Forelimb muscle (tissue), 1 donor: ENCODE data around the gene ERAP2. TPM values are rescaled to one million over a fixed set of nuclear protein-coding genes. Genes with fewer than 3 reads are reported as not detected.
"Not testable (repeated sequence)": the region's sequence is repeated elsewhere in the genome, so short reads cannot be mapped to it uniquely, and the experiment has no call there.

Experiments used
- DNase-seq: peaks from one replicate; pipeline ENCODE4 v3.0.0-alpha.2; 2013; ENCODE audit warnings: low read depth
- polyA plus RNA-seq: library from polyadenylated mRNA; unstranded; fragments of 120-200 nt; gene quantifications from one replicate; pipeline ENCODE4 v1.2.1, GENCODE V29; 2013; ENCODE audit not compliant: insufficient read length

The ERAP2 gene
- polyA plus RNA-seq, 1 donor, result 7.9 TPM

DNA sequence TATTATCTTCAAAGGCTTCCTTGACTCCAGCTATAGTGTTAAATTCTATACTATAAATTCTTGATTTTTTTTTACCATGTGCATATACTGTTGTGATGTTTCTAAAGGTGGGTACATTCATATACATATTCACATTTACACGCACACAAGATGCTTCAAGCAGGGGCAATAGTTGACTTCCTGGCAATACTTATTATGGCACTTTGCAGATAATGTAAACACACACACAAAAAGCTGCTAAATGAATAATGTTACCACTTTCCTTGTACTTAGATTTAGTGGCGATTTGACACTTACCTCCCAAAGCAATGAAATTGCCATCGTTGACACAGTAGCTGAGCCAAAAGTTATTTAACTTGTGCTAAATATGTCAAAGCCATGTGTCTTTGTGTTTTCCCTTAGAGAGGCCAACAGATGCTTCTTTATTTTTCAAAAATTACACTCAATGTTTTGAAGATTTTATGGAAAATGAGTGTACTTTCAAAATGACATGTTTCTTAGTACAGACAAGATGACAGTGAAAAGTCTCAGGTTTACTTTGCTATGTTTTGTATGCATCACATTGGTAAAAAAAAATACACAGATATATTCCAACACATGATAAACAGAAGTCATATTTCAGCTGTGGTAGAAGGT lies 12.2 kb upstream of the ERAP2 start:
- no peak for DNase-seq

- no peak for DNase-seq
These were observed 11.3 kb upstream of the ERAP2 start for GRCh38 chr5:96864922-96865530.

- DNase-seq, result no peak
These were observed 7.5 kb upstream of the ERAP2 start for GRCh38 chr5:96868603-96869371.

DNA sequence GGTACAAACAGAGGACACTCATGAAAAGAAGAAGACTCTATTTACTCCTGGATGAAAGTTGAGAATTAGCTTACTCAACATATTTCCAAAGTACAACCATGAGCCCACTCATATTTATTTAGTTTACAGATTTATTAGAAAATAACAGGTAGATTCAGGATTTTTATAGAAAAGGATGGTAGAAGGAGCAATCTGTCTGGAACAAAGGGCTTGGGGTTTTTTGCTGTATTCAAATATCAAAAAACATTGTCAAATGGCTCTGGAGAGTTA lies 7.0 kb upstream of the ERAP2 start:
- no peak for DNase-seq

DNA sequence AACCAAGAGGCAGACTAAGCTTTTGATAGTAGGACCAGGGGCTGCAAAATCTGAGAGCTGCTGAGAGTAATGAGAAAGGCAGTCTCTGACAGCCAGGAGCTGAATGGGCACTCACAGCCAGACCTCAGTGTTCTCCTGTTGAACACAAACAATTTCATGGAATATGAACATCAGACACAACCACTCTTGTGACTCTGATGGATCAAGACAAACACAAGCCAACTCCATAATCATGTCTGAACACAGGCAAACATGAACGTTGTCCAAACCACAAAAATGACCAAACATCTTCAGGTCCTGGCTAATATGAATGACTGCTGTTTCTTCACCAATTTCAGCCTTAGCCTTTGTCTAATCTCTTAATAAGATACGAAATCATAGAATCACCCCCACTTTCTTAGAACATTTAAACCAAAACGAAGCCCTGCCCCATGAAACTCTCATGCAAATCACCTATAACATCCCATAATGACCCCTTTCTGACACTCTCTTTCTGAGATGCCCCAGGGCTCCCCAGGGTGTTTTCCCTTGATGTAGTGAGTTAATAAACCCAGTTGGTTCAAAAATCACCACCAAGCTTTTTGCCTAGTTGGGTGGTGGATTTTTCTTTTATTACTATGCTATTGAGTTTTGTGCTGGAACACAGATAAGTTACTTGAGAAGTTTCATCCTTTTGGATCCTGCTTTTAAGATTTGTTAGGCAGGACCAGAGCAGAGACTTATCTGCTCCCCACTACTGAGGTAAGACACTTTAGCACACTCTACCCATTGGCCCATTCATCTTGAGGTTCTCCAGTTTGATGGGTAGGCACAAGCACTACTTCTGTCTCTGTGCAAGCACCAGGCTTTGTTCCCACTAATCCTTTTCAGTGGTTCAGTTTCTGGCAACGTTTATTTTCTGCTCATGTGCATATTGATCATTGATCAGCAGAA lies 5.9 kb upstream of the ERAP2 start:
- no peak for DNase-seq

DNA sequence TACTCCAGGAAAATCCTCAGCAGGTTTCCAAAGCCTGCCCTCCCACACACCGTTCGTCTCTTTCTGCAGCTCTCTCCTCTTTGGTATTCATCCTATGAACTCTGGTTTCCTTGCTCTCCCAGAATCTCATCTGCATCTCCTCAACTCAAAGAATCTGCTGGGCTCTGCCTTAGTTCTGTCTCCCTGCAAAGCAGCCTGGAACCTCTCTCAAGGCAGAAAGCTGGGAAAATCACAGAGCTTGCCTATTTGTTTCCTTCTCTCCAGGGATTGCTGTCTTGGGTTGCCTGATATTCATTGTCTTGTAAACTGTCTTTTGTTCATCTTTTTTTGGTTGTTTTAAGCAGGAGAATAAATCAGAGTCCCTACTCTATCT lies 5.3 kb upstream of the ERAP2 start:
- DNase-seq, result no peak

DNA sequence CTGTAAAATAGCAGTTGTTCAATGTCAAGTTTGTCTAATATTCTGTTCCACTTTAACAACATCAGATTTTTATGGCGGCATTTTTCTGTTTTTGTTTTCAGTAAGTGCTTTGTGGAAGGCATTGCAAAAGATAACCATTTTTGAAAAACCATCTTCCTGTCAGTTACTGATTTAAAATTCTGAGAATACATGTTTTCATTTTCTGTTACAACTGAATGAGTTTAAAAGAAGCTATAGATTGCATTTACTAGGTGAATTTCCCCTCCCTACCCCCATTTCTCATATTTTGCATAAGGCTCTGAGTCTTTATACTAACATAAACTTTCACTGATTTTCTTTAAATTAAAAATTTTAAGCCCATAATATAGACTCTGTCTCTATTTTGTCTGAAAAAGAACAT lies 4.6 kb upstream of the ERAP2 start:
- DNase-seq, result no peak

- DNase-seq, result no peak
These were observed 2.9 kb upstream of the ERAP2 start for GRCh38 chr5:96873449-96873848.

- no peak for DNase-seq
These were observed 1.7 kb upstream of the ERAP2 start for GRCh38 chr5:96874631-96875030.

DNA sequence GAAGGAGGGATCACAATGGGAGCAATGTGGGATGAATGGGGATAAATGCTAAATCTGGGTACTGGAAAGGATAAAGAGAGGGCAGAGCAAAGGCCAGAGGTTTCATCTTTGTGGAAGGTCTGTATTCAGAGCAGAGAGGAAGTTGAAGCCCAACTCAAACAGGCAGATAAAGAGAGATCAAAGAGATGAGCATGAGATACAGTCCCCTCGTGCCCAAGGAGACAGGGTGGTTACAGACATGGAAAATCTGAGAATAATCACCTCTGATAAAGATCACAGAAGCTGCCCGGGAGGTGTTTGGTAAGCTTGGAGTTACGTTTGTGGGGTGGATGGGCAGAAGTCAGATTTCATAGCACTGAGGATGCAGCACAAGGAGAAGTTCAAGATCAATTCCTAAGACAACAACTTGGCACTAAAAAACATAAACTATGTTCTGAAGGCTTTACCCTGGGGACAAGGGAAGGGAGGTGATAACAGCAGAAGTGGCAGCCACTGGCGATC lies 459 bp upstream of the ERAP2 start:
- DNase-seq, result no peak

GRCh38 chr5:96876977-96877469 lies 723 bp downstream of the ERAP2 start:
- DNase-seq, result not testable (repeated sequence)

DNA sequence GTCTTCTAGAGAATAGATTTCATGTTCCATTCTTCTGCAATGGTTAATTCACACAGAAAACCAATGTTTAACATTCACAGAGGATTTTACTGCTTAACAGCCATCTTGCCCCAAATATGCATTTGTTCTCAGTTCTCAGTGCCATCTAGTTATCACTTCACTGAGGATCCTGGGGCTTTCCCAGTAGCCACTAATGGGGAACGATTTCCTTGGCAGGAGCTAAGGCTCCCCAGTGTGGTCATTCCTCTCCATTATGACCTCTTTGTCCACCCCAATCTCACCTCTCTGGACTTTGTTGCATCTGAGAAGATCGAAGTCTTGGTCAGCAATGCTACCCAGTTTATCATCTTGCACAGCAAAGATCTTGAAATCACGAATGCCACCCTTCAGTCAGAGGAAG lies 3.4 kb downstream of the ERAP2 start:
- no peak for DNase-seq

DNA sequence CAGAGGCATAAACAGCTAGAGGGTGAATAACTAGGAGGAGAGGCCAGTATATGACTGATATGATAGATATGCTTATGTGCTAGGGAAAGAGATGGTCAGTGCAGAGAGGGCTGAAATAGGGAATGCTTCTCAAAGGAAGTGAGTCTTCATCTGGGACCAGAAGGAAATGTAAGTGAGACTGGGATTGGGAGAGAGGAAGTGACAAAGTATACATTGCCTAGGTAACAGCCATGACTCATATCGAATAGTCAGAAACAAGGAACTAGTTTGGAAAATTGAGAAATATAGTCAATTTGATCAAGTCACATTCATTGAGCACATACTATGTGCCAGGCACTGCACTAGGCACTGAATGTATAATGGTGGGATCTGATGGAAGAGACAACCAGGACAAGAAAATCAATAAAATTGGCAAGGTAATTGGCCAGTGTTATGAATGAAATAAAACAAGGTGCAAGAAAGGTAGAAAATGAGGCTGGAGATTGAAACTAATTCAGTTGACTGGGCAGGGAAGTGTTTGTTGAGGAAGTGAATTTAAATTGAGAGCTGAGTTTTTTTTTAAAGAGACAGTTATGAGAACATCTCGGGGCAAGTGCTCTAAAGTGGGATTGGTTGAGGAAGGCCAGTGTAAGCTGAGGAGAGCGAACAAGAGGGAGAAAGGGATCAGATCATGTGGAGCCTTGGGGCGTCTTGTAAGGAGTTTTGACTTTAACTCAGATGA lies 4.3 kb downstream of the ERAP2 start:
- no peak for DNase-seq

- DNase-seq, result no peak
These were observed 5.3 kb downstream of the ERAP2 start for GRCh38 chr5:96881511-96882115.

- DNase-seq, result no peak
These were observed 7.6 kb downstream of the ERAP2 start for GRCh38 chr5:96883871-96884270.

- no peak for DNase-seq
These were observed 8.7 kb downstream of the ERAP2 start for GRCh38 chr5:96884995-96885394.

GRCh38 chr5:96885518-96886338 lies 9.4 kb downstream of the ERAP2 start:
- DNase-seq, result no peak

- no peak for DNase-seq
These were observed 17.0 kb downstream of the ERAP2 start for GRCh38 chr5:96893342-96893741.

DNA sequence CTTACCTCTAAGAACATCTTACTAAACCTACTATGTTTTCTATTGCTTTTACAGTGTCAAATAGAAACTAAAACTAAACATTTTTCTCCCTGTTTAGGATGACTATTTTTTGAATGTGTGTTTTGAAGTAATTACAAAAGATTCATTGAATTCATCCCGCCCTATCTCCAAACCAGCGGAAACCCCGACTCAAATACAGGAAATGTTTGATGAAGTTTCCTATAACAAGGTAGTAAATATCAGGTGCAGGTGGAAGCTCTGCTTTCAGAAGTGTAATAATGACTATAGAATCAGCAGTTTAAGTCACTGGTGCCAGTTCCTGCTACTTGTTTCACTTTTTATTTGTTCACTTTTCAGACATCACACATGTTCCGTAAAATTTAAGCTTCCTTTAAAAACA lies 20.0 kb downstream of the ERAP2 start:
- no peak for DNase-seq

GRCh38 chr5:96896806-96897205 lies 20.5 kb downstream of the ERAP2 start:
- DNase-seq, result no peak
